Caco-2 (cell line): Measurements from ENCODE around the gene OR8D1. TPM values are rescaled to one million over a fixed set of nuclear protein-coding genes. Genes with fewer than 3 reads are reported as not detected.
"Not testable (repeated sequence)": the region's sequence is repeated elsewhere in the genome, so short reads cannot be mapped to it uniquely, and the experiment has no call there.

Experiments
- BruUV-seq: library from RNA; stranded (reverse); fragments of 400-500 nt; replicated peaks from 2 replicates; lab custom pipeline; 2021; lab: Mats Ljungman, UMichigan
- CTCF ChIA-PET: fragments of 300-600 bp; sonication (Branson Sonifier 250); formaldehyde crosslinking; loops from one replicate; lab custom pipeline; 2022; ENCODE audit warnings: antibody characterized with exemption; lab: Charles Lee
- POLR2A ChIA-PET: fragments of 300-600 bp; sonication (Branson Sonifier 250); formaldehyde crosslinking; loops from one replicate; lab custom pipeline; 2022; ENCODE audit warnings: antibody characterized with exemption; lab: Charles Lee
- DNase-seq, 2 experiments: peaks; one replicate each; pipeline versions ENCODE4 v3.0.0 to v3.0.0-alpha.2; 2020 to 2022
- H3K27me3 ChIP-seq: replicated peaks from 2 replicates; pipeline ENCODE4 v1.6.0; 2011; ENCODE audit warnings: low read length; ENCODE audit not compliant: control insufficient read depth, insufficient read depth
- H3K36me3 ChIP-seq: 2 replicates; pipeline ENCODE4 v1.5.1; 2011; ENCODE audit warnings: low read length; ENCODE audit not compliant: control insufficient read depth, insufficient read depth
- H3K4me1 ChIP-seq: fragments of 250-450 bp; sonication (Bioruptor Pico); 2 replicates; pipeline ENCODE4 v1.5.1; 2020; ENCODE audit warnings: mild to moderate bottlenecking
- H3K4me3 ChIP-seq: 2 replicates; pipeline ENCODE4 v1.5.1; 2011; ENCODE audit warnings: low read depth, mild to moderate bottlenecking, control low read depth, low read length
- H3K9me3 ChIP-seq: fragments of 250-450 bp; sonication (Bioruptor Pico); 2 replicates; pipeline ENCODE4 v1.5.1; 2020; ENCODE audit warnings: mild to moderate bottlenecking, moderate library complexity
- H3K27ac Mint-ChIP-seq: one replicate; pipeline ENCODE4 v1.8.0; 2022; ENCODE audit warnings: mixed read lengths; ENCODE audit not compliant: unreplicated experiment
- H3K27me3 Mint-ChIP-seq: one replicate; pipeline ENCODE4 v1.8.0; 2022; ENCODE audit warnings: mixed read lengths; ENCODE audit not compliant: insufficient read depth, unreplicated experiment
- H3K36me3 Mint-ChIP-seq: one replicate; pipeline ENCODE4 v1.8.0; 2022; ENCODE audit warnings: mild to moderate bottlenecking, mixed read lengths; ENCODE audit not compliant: insufficient read depth, unreplicated experiment
- H3K4me1 Mint-ChIP-seq: one replicate; pipeline ENCODE4 v1.8.0; 2022; ENCODE audit warnings: low read depth, mixed read lengths; ENCODE audit not compliant: unreplicated experiment
- H3K4me3 Mint-ChIP-seq: one replicate; pipeline ENCODE4 v1.8.0; 2022; ENCODE audit warnings: mild to moderate bottlenecking, moderate library complexity, mixed read lengths; ENCODE audit not compliant: unreplicated experiment
- H3K9me3 Mint-ChIP-seq: one replicate; pipeline ENCODE4 v1.8.0; 2022; ENCODE audit warnings: mixed read lengths; ENCODE audit not compliant: unreplicated experiment
- intact Hi-C: fragments of 100-400 bp; cut with micrococcal nuclease; formaldehyde crosslinking; loops from one replicate; pipeline ENCODE4 v1.10.0; 2022; ENCODE audit not compliant: unreplicated experiment
- total RNA-seq: library from RNA; stranded (reverse); gene quantifications from 2 replicates; pipeline ENCODE4 v1.2.3, GENCODE V29; 2022
- TF ChIP-seq, protein P1 (sequence below), 2 experiments: fragments of 200-600 bp in 1 of 2; IDR thresholded peaks; 1 replicate in 1 of 2; 2 replicates in 1 of 2; pipeline versions ENCODE4 v1.5.1 to v1.8.0; 2011 to 2022; ENCODE audit warnings: antibody characterized with exemption in 1 of 2, control low read depth in 1 of 2, inconsistent platforms in 1 of 2, low read depth in 1 of 2, low read length in 1 of 2, mild to moderate bottlenecking in 1 of 2, moderate library complexity in 1 of 2; ENCODE audit not compliant: insufficient read depth in 1 of 2, severe bottlenecking in 1 of 2, unreplicated experiment in 1 of 2

OR8D1 gene
- total RNA-seq, 1 experiment from 2014 or later: not detected

DNA sequence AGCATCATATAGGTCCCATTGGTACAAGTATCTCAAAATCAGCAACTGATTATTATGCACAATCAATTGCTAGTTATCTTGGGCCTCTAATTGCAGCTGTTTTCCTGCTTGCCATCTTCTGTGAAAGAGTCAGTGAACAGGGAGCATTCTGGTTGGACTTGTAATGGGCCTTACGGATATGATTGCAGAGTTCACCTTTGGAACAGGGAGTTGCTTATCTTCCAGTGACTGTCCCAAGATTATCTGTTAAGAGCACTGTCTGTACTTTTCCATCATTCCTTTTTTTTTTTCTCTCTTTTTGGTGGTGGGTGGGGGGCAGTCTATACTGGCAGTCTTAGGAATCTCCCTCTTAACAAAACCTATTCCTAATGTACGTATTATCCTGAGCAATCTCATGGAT lies 39.7 kb downstream of the OR8D1 start:
- Mint-ChIP-seq H3K27ac (peak overlapping the region; percentile 14), H3K4me1 (peaks cover 25% of the 10 kb centered on the region), H3K9me3 (no peaks in the 10 kb centered on the region), H3K36me3 (no peaks in the 10 kb centered on the region), H3K4me3 (no peak overlapping the region), H3K27me3 (no peaks in the 10 kb centered on the region)
- H3K27me3 ChIP-seq: no peaks in the 10 kb centered on the region
- POLR2A ChIA-PET: no interaction called here
- intact Hi-C loops: no loop called here
- TF ChIP-seq, protein P1, sequence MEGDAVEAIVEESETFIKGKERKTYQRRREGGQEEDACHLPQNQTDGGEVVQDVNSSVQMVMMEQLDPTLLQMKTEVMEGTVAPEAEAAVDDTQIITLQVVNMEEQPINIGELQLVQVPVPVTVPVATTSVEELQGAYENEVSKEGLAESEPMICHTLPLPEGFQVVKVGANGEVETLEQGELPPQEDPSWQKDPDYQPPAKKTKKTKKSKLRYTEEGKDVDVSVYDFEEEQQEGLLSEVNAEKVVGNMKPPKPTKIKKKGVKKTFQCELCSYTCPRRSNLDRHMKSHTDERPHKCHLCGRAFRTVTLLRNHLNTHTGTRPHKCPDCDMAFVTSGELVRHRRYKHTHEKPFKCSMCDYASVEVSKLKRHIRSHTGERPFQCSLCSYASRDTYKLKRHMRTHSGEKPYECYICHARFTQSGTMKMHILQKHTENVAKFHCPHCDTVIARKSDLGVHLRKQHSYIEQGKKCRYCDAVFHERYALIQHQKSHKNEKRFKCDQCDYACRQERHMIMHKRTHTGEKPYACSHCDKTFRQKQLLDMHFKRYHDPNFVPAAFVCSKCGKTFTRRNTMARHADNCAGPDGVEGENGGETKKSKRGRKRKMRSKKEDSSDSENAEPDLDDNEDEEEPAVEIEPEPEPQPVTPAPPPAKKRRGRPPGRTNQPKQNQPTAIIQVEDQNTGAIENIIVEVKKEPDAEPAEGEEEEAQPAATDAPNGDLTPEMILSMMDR (IDR thresholded peaks at IDR 0.05; ENCODE audit: insufficient read depth in 1 of 2, low read depth in 1 of 2, low read length in 1 of 2, severe bottlenecking in 1 of 2, unreplicated experiment in 1 of 2): no peak
- peaks cover 17% of the 10 kb centered on the region for H3K4me1 ChIP-seq
- H3K9me3 ChIP-seq: no peaks in the 10 kb centered on the region
- CTCF ChIA-PET: no interaction called here
- H3K36me3 ChIP-seq: no peaks in the 10 kb centered on the region
- peak in 1 of 2 experiments; percentile 43 for DNase-seq
- BruUV-seq: no TSS peak
- no peak overlapping the region for H3K4me3 ChIP-seq

DNA sequence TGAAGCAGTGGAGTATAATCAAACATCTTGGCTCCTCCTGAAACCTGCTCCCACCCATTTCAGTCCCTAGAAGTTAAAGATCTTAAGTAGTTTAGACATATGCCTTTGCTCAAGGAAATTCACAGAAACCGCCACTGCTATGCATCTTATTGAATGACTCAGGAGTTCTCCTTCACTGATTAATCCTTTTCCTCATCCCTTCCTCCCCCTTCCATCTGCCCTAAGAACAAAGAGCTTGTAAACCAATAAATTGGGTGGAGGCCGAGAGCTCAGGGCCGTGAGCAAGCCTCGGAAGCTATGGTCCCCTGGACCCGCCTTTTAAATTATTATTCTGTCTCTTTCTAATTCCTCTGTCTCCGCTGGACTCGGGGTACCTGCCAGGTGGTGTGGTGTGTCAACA lies 42.9 kb downstream of the OR8D1 start:
- intact Hi-C loops, BruUV-seq, POLR2A ChIA-PET, H3K27me3 Mint-ChIP-seq, H3K9me3 Mint-ChIP-seq, H3K27ac Mint-ChIP-seq, H3K4me3 ChIP-seq, H3K9me3 ChIP-seq, H3K36me3 ChIP-seq, H3K4me3 Mint-ChIP-seq, CTCF ChIA-PET, H3K36me3 Mint-ChIP-seq, H3K27me3 ChIP-seq, DNase-seq: not testable (repeated sequence)
- peaks cover 25% of the 10 kb centered on the region for H3K4me1 Mint-ChIP-seq
- H3K4me1 ChIP-seq: peaks cover 17% of the 10 kb centered on the region

DNA sequence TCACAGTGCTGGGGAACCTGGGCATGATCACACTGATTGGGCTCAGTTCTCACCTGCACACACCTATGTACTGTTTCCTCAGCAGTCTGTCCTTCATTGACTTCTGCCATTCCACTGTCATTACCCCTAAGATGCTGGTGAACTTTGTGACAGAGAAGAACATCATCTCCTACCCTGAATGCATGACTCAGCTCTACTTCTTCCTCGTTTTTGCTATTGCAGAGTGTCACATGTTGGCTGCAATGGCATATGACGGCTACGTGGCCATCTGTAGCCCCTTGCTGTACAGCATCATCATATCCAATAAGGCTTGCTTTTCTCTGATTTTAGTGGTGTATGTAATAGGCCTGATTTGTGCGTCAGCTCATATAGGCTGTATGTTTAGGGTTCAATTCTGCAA lies 48.7 kb downstream of the OR8D1 start:
- H3K27ac Mint-ChIP-seq, H3K4me3 Mint-ChIP-seq, H3K27me3 ChIP-seq, H3K4me1 ChIP-seq, H3K36me3 Mint-ChIP-seq, H3K9me3 ChIP-seq, BruUV-seq, H3K36me3 ChIP-seq, intact Hi-C loops, H3K27me3 Mint-ChIP-seq, DNase-seq, CTCF ChIA-PET, POLR2A ChIA-PET, H3K9me3 Mint-ChIP-seq, H3K4me3 ChIP-seq, H3K4me1 Mint-ChIP-seq: not testable (repeated sequence)

DNA sequence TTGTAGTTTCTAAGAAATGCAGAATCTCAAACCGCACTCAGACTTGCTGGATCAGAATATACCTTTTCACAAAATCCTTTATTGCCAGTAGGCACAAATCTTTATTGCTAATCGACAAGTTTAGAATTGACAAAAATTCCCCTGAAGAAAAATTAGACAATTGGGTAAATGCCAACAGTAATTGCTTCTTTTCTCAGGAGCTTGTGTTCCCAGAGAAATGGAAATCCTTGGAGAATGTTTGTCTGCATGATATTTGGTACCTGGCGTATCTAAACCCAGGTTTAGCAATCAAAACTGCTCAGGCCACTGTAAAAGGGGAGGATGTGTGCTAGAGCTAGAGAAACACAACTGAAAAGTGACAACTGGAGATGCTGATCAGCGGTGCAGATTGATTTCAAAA lies 57.7 kb downstream of the OR8D1 start, which contains the start of gene OR8G5:
OR8G5 (plus strand) TSS at position 301 of the 400 bp plus-strand sequence. CDS start 8,556 bp downstream, outside the sequence.
- H3K36me3 Mint-ChIP-seq: no peaks in the 10 kb centered on the region
- H3K9me3 ChIP-seq: no peaks in the 10 kb centered on the region
- peaks cover 1% of the 10 kb centered on the region; the same call in 1 of the 2 replicates for H3K27me3 ChIP-seq
- H3K27me3 Mint-ChIP-seq: peaks cover 4% of the 10 kb centered on the region
- H3K4me1 ChIP-seq: no peaks in the 10 kb centered on the region
- H3K27ac Mint-ChIP-seq: no peak within 1 kb of the TSS
- ChIA-PET POLR2A (no interaction called here), CTCF (no interaction called here)
- no peak within 1 kb of the TSS for H3K4me3 Mint-ChIP-seq
- intact Hi-C loops: no loop called here
- TF ChIP-seq, protein P1 (IDR thresholded peaks at IDR 0.05; ENCODE audit: insufficient read depth in 1 of 2, low read depth in 1 of 2, low read length in 1 of 2, severe bottlenecking in 1 of 2, unreplicated experiment in 1 of 2): no peak
- H3K9me3 Mint-ChIP-seq: no peaks in the 10 kb centered on the region
- H3K36me3 ChIP-seq: no peaks in the 10 kb centered on the region
- DNase-seq: no peak
- BruUV-seq: no TSS peak
- no peaks in the 10 kb centered on the region for H3K4me1 Mint-ChIP-seq
- no peak within 1 kb of the TSS for H3K4me3 ChIP-seq

Other genes with a start within 250 kb of the OR8D1 start
- 1.3 and 1.6 TPM in 2 replicates for gene VWA5A, start 198.5 kb downstream of the OR8D1 start, total RNA-seq
- gene OR10D3, start 130.6 kb downstream of the OR8D1 start, total RNA-seq: not detected in 2 replicates
- not detected in 2 replicates for gene OR8G1, start 72.9 kb downstream of the OR8D1 start, total RNA-seq
- not detected in 2 replicates for gene OR8G5, start 57.6 kb downstream of the OR8D1 start, total RNA-seq
- not detected in 2 replicates for gene OR8D2, start 6.2 kb upstream of the OR8D1 start, total RNA-seq
- not detected in 2 replicates for gene OR8B2, start 70.5 kb upstream of the OR8D1 start, total RNA-seq
- gene OR8B3, start 85.1 kb upstream of the OR8D1 start, total RNA-seq: not detected in 2 replicates
- gene OR8B4, start 110.9 kb upstream of the OR8D1 start, total RNA-seq: not detected in 2 replicates
- gene OR8B8, start 131.7 kb upstream of the OR8D1 start, total RNA-seq: not detected in 2 replicates
- not detected in 2 replicates for gene OR8B12, start 229.7 kb upstream of the OR8D1 start, total RNA-seq